Measurements from ENCODE around the gene MAN1B1. TPM values are rescaled to one million over a fixed set of nuclear protein-coding genes. Genes with fewer than 3 reads are reported as not detected.
A peak's percentile ranks its signal among the peaks of the same experiment; 100 is the strongest.

Gene MAN1B1
- total RNA-seq, 3 donors from 2014 or later (not counting 1 experiment from before 2014, with no cell fraction given) = 75.1 to 99.4 (median 80.4) TPM

- H3K4me1 ChIP-seq (ENCODE audit: control insufficient read depth, insufficient read depth, low read length) = peaks cover 4% of the 10 kb centered on the region
- H3K27me3 ChIP-seq (ENCODE audit: control insufficient read depth, insufficient read depth, low read length) = peaks cover 28% of the 10 kb centered on the region
- Mint-ChIP-seq H3K4me3 (no peak overlapping the region), H3K27me3 (ENCODE audit: low read depth in 2 of 2) (peaks cover 22 to 32% of the 10 kb centered on the region in 2 donors), H3K9me3 (no peaks in the 10 kb centered on the region), H3K4me1 (peaks cover 0 to 6% of the 10 kb centered on the region in 2 donors), H3K36me3 (no peaks in the 10 kb centered on the region), H3K27ac (no peak overlapping the region)
- no peaks in the 10 kb centered on the region for H3K36me3 ChIP-seq (ENCODE audit: control insufficient read depth, insufficient read depth, low read length)
- WGBS (ENCODE audit: insufficient coverage) = 79% methylated on average over 22 of the region's 23 CpGs
- no peak for DNase-seq
- H3K9me3 ChIP-seq (ENCODE audit: control insufficient read depth, insufficient read depth, low read length) = no peaks in the 10 kb centered on the region
- no peak for ATAC-seq
- intact Hi-C loops (cut with micrococcal nuclease) = no loop called here
- no peak overlapping the region for H3K27ac ChIP-seq (ENCODE audit: low read length)
- TF ChIP-seq CTCF (IDR thresholded peaks at IDR 0.05) = no peak
- no peak overlapping the region for H3K4me3 ChIP-seq (ENCODE audit: low read length)
Observed at GRCh38 chr9:137136881-137137607, 50.3 kb downstream of the MAN1B1 start.

GRCh38 chr9:137138058-137138721 is 51.4 kb downstream of the MAN1B1 start:
- no peaks in the 10 kb centered on the region for H3K36me3 Mint-ChIP-seq
- H3K9me3 ChIP-seq (ENCODE audit: control insufficient read depth, insufficient read depth, low read length) = no peaks in the 10 kb centered on the region
- H3K36me3 ChIP-seq (ENCODE audit: control insufficient read depth, insufficient read depth, low read length) = no peaks in the 10 kb centered on the region
- no peaks in the 10 kb centered on the region for H3K9me3 Mint-ChIP-seq
- peaks cover 4% of the 10 kb centered on the region for H3K4me1 ChIP-seq (ENCODE audit: control insufficient read depth, insufficient read depth, low read length)
- H3K4me3 Mint-ChIP-seq = no peak overlapping the region
- ATAC-seq (no peak), DNase-seq (no peak)
- H3K27ac Mint-ChIP-seq = no peak overlapping the region
- WGBS (ENCODE audit: insufficient coverage) = 11% methylated on average over 24 of the region's 25 CpGs
- no peak overlapping the region for H3K27ac ChIP-seq (ENCODE audit: low read length)
- no peak for TF ChIP-seq CTCF (IDR thresholded peaks at IDR 0.05)
- intact Hi-C loops (cut with micrococcal nuclease) = no loop called here
- H3K4me1 Mint-ChIP-seq = peaks cover 0 to 6% of the 10 kb centered on the region in 2 donors
- H3K4me3 ChIP-seq (ENCODE audit: low read length) = no peak overlapping the region
- peaks cover 31% of the 10 kb centered on the region for H3K27me3 ChIP-seq (ENCODE audit: control insufficient read depth, insufficient read depth, low read length)
- H3K27me3 Mint-ChIP-seq (ENCODE audit: low read depth in 2 of 2) = peaks cover 17 to 31% of the 10 kb centered on the region in 2 donors

DNA sequence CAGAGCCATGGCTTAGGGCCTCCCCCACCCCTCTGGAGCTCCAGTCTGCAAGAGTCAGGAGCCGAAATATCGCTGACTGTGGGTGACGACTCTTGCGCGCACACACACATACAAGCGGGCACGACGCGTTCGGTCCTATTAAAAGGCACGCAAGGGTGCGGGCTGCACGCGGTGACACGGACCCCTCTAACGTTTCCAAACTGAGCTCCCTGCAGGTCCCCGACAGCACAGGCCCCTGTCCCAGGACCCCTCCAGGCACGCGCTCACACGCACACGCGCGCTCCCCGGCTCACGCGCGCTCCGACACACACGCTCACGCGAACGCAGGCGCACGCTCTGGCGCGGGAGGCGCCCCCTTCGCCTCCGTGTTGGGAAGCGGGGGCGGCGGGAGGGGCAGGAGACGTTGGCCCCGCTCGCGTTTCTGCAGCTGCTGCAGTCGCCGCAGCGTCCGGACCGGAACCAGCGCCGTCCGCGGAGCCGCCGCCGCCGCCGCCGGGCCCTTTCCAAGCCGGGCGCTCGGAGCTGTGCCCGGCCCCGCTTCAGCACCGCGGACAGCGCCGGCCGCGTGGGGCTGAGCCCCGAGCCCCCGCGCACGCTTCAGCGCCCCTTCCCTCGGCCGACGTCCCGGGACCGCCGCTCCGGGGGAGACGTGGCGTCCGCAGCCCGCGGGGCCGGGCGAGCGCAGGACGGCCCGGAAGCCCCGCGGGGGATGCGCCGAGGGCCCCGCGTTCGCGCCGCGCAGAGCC is 52.1 kb downstream of the MAN1B1 start, which contains the start of gene GRIN1:
TSS of gene GRIN1 (plus strand) at position 433 of the 746 bp plus-strand sequence. CDS start 333 bp downstream, outside the sequence.
- Mint-ChIP-seq H3K9me3 (no peaks in the 10 kb centered on the region), H3K27ac (no peak within 1 kb of the TSS), H3K4me1 (peaks cover 0 to 6% of the 10 kb centered on the region in 2 donors), H3K4me3 (no peak within 1 kb of the TSS), H3K36me3 (no peaks in the 10 kb centered on the region), H3K27me3 (ENCODE audit: low read depth in 2 of 2) (peaks cover 15 to 31% of the 10 kb centered on the region in 2 donors)
- peaks cover 4% of the 10 kb centered on the region for H3K4me1 ChIP-seq (ENCODE audit: control insufficient read depth, insufficient read depth, low read length)
- H3K36me3 ChIP-seq (ENCODE audit: control insufficient read depth, insufficient read depth, low read length) = no peaks in the 10 kb centered on the region
- no peak within 1 kb of the TSS for H3K27ac ChIP-seq (ENCODE audit: low read length)
- ATAC-seq (peak; percentile 50 to 92 (median 87)), DNase-seq (peak; percentile 39 to 72)
- WGBS (ENCODE audit: insufficient coverage) = 10% methylated on average over 104 of the region's 104 CpGs
- no peak for TF ChIP-seq CTCF (IDR thresholded peaks at IDR 0.05)
- H3K27me3 ChIP-seq (ENCODE audit: control insufficient read depth, insufficient read depth, low read length) = peaks cover 31% of the 10 kb centered on the region
- intact Hi-C loops (cut with micrococcal nuclease) = no loop called here
- H3K4me3 ChIP-seq (ENCODE audit: low read length) = no peak within 1 kb of the TSS
- no peaks in the 10 kb centered on the region for H3K9me3 ChIP-seq (ENCODE audit: control insufficient read depth, insufficient read depth, low read length)

All from natural killer cell (primary cell).